HepG2 (cell line): ENCODE measurements around the gene NISCH. TPM values are rescaled to one million over a fixed set of nuclear protein-coding genes. Genes with fewer than 3 reads are reported as not detected.
A peak's percentile ranks its signal among the peaks of the same experiment; 100 is the strongest.

Experiments
- AKAP8 ChIP-seq: sonication (generic); formaldehyde crosslinking; IDR thresholded peaks from 2 replicates; pipeline ENCODE4 v1.5.1; 2020; ENCODE audit warnings: mild to moderate bottlenecking, missing genetic modification reagents
- E2F1 ChIP-seq: sonication (generic); formaldehyde crosslinking; IDR thresholded peaks from 2 replicates; pipeline ENCODE4 v1.5.0; 2020; ENCODE audit warnings: missing genetic modification reagents
- HNF4A ChIP-seq: sonication (generic); formaldehyde crosslinking; IDR thresholded peaks from 2 replicates; pipeline ENCODE4 v1.4.0; 2020; ENCODE audit warnings: missing genetic modification reagents
- IRF2 ChIP-seq: IDR thresholded peaks from 2 replicates; pipeline ENCODE4 v1.6.1; 2018; ENCODE audit warnings: missing genetic modification reagents, missing compliant biosample characterization
- KLF15 ChIP-seq: sonication (generic); formaldehyde crosslinking; IDR thresholded peaks from 2 replicates; pipeline ENCODE4 v1.8.1; 2023; ENCODE audit warnings: borderline replicate concordance, mild to moderate bottlenecking, inconsistent platforms, missing genetic modification reagents, mixed read lengths
- NFATC3 ChIP-seq: sonication (generic); formaldehyde crosslinking; IDR thresholded peaks from 2 replicates; pipeline ENCODE4 v1.5.1; 2020; ENCODE audit warnings: mild to moderate bottlenecking, missing genetic modification reagents
- PAX8 ChIP-seq: sonication (generic); formaldehyde crosslinking; IDR thresholded peaks from 2 replicates; pipeline ENCODE4 v1.8.0; 2022; ENCODE audit warnings: mild to moderate bottlenecking, missing genetic modification reagents, borderline replicate concordance
- PRDM10 ChIP-seq: sonication (generic); formaldehyde crosslinking; IDR thresholded peaks from 2 replicates; pipeline ENCODE4 v1.4.0; 2020; ENCODE audit warnings: low read depth, missing genetic modification reagents
- SOX6 ChIP-seq, 2 experiments: fragments of 450-650 bp in 1 of 2; sonication (generic) in 1 of 2; formaldehyde crosslinking in 1 of 2; IDR thresholded peaks; 2 replicates each; pipeline versions ENCODE4 v1.4.0 to v1.6.1; 2017 to 2020; ENCODE audit warnings: antibody characterized with exemption in 1 of 2, mild to moderate bottlenecking in 1 of 2, missing genetic modification reagents in 1 of 2
- SP140L ChIP-seq: sonication (generic); formaldehyde crosslinking; IDR thresholded peaks from 2 replicates; pipeline ENCODE4 v1.4.0; 2020; ENCODE audit warnings: missing genetic modification reagents, borderline replicate concordance
- TEAD2 ChIP-seq: sonication (generic); formaldehyde crosslinking; IDR thresholded peaks from 2 replicates; pipeline ENCODE4 v1.9.0; 2021; ENCODE audit warnings: missing genetic modification reagents
- TEAD3 ChIP-seq: optimal IDR thresholded peaks from 2 replicates; pipeline ENCODE3; 2016; ENCODE audit warnings: borderline replicate concordance
- YEATS2 ChIP-seq: sonication (generic); formaldehyde crosslinking; IDR thresholded peaks from 2 replicates; pipeline ENCODE4 v1.4.0; 2020; ENCODE audit warnings: missing genetic modification reagents, borderline replicate concordance
- ZBTB25 ChIP-seq: IDR thresholded peaks from 2 replicates; pipeline ENCODE4 v1.6.1; 2018; ENCODE audit warnings: missing genetic modification reagents
- ZMYM3 ChIP-seq: sonication (generic); formaldehyde crosslinking; IDR thresholded peaks from 2 replicates; pipeline ENCODE4 v1.5.1; 2020; ENCODE audit warnings: mild to moderate bottlenecking, missing genetic modification reagents
- ZNF230 ChIP-seq: sonication (generic); formaldehyde crosslinking; IDR thresholded peaks from 2 replicates; pipeline ENCODE4 v1.4.0; 2020; ENCODE audit warnings: mild to moderate bottlenecking, missing genetic modification reagents
- ZNF709 ChIP-seq: sonication (generic); formaldehyde crosslinking; IDR thresholded peaks from 2 replicates; pipeline ENCODE4 v1.5.0; 2020; ENCODE audit warnings: mild to moderate bottlenecking, missing genetic modification reagents
- polyA plus RNA-seq, 8 experiments: library from polyadenylated mRNA; depleted of rRNA in 3 of 8; stranded (reverse) in 7 of 8; unstranded in 1 of 8; fragments of >200 nt; fragmentation: Illumina TruSeq in 4 of 8; extraction: Trizol in 4 of 8; gene quantifications; 2 replicates each; pipeline versions ENCODE4 v1.2.1 to v1.2.3, GENCODE V29; 2011 to 2016; ENCODE audit warnings: low read depth in 4 of 8, missing spikeins in 1 of 8, mixed read lengths in 1 of 8; ENCODE audit not compliant: insufficient read depth in 1 of 8
- total RNA-seq, 5 experiments: library from RNA; depleted of rRNA; stranded (reverse); fragments of >200 nt; fragmentation: Illumina TruSeq; extraction: Trizol; gene quantifications; 2 replicates each; pipeline ENCODE4 v1.2.3, GENCODE V29; 2016; ENCODE audit warnings: low read depth in 1 of 5
- TF ChIP-seq, protein P1 (sequence below): sonication (generic); formaldehyde crosslinking; IDR thresholded peaks from 2 replicates; pipeline ENCODE4 v1.8.0; 2022; ENCODE audit warnings: mild to moderate bottlenecking, missing genetic modification reagents; ENCODE audit not compliant: insufficient replicate concordance
- TF ChIP-seq, protein P2 (sequence below): sonication (generic); formaldehyde crosslinking; IDR thresholded peaks from 2 replicates; pipeline ENCODE4 v1.8.1; 2022; ENCODE audit warnings: low read depth, mild to moderate bottlenecking, missing genetic modification reagents

The NISCH gene
- total and polyA plus RNA-seq, 2 of the 13 experiments (the other 11 are each of a cell fraction or from before 2014, with no cell fraction given): 27.0 to 47.6 TPM

GRCh38 chr3:52452570-52453221, 2.7 kb upstream of the NISCH start (continued):
- TF ChIP-seq, protein P1, sequence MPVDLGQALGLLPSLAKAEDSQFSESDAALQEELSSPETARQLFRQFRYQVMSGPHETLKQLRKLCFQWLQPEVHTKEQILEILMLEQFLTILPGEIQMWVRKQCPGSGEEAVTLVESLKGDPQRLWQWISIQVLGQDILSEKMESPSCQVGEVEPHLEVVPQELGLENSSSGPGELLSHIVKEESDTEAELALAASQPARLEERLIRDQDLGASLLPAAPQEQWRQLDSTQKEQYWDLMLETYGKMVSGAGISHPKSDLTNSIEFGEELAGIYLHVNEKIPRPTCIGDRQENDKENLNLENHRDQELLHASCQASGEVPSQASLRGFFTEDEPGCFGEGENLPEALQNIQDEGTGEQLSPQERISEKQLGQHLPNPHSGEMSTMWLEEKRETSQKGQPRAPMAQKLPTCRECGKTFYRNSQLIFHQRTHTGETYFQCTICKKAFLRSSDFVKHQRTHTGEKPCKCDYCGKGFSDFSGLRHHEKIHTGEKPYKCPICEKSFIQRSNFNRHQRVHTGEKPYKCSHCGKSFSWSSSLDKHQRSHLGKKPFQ (CRISPR knock-in tag): no peak
- TF ChIP-seq PAX8 (CRISPR knock-in tag) (no peak), SOX6 (IDR thresholded peaks at IDR 0.05) (no peak), SOX6 (CRISPR knock-in tag; IDR thresholded peaks at IDR 0.05) (peak; percentile 75), NFATC3 (CRISPR knock-in tag) (no peak), TEAD2 (CRISPR knock-in tag) (no peak), PRDM10 (CRISPR knock-in tag) (no peak), ZNF709 (CRISPR knock-in tag) (no peak), ZNF230 (CRISPR knock-in tag) (no peak), HNF4A (peak; percentile 42; the same call in 1 of the 2 replicates), SP140L (no peak), YEATS2 (no peak), TEAD3 (CRISPR knock-in tag) (peak; percentile 17), AKAP8 (CRISPR knock-in tag) (no peak), E2F1 (CRISPR knock-in tag) (no peak), ZBTB25 (CRISPR knock-in tag) (no peak), KLF15 (CRISPR knock-in tag) (no peak), ZMYM3 (CRISPR knock-in tag) (peak; percentile 64), IRF2 (CRISPR knock-in tag) (no peak)
- TF ChIP-seq, protein P2, sequence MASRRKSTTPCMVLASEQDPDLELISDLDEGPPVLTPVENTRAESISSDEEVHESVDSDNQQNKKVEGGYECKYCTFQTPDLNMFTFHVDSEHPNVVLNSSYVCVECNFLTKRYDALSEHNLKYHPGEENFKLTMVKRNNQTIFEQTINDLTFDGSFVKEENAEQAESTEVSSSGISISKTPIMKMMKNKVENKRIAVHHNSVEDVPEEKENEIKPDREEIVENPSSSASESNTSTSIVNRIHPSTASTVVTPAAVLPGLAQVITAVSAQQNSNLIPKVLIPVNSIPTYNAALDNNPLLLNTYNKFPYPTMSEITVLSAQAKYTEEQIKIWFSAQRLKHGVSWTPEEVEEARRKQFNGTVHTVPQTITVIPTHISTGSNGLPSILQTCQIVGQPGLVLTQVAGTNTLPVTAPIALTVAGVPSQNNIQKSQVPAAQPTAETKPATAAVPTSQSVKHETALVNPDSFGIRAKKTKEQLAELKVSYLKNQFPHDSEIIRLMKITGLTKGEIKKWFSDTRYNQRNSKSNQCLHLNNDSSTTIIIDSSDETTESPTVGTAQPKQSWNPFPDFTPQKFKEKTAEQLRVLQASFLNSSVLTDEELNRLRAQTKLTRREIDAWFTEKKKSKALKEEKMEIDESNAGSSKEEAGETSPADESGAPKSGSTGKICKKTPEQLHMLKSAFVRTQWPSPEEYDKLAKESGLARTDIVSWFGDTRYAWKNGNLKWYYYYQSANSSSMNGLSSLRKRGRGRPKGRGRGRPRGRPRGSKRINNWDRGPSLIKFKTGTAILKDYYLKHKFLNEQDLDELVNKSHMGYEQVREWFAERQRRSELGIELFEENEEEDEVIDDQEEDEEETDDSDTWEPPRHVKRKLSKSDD (CRISPR knock-in tag): no peak
